DMS79 (cell line): ENCODE results near the gene IGFBP3.
"Not testable (repeated sequence)": the region's sequence is repeated elsewhere in the genome, so short reads cannot be mapped to it uniquely, and the experiment has no call there.

Experiments used
- DNase-seq: peaks from one replicate; lab custom pipeline; 2025; lab: John Stamatoyannopoulos, UW

The IGFBP3 gene

DNA sequence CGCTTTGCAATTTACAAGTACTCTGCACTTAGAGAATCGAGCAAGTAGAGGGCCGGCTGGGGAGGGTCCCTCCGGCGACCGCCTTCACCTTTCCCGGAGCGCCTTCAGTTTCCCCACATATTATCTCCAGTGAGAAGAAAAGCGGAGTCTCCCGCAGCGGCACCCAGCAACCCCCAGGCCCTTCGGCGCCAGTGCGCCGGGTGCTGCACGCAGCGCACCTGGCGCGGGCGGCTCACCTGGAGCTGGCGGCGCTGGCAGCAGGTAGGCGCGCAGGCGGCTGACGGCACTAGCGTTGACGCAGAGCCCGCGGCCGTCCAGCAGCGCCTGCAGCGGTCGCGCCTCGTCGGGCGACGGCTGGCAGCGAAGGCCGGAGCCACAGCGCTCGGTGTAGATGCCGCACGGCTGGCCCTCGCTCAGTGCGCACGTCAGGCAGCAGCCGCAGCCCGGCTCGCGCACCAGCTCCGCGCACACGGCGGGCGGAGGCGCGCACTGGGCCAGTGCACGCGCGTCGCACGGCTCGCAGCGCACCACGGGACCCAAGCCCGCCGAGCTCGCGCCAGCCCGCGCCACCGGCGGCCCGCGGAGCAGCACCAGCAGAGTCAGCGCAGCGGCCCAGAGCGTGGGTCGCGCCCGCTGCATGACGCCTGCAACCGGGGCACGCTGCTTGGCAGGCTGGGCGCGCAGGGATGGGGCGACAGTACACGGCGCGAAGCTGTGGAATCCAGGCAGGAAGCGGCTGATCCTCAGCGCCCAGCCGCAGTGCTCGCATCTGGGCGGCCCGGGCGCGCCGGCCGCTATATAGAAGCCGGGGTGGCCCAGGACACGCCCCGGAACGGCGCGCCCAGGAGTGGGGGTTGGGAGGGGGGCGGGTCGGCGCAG lies at the start of gene IGFBP3:
TSS of gene IGFBP3 (minus strand) at position 771 of the 879 bp plus-strand sequence. CDS start at position 639, 132 bp downstream.
- peak; percentile 40 for DNase-seq

GRCh38 chr7:45970454-45970853 lies 49.4 kb upstream of the IGFBP3 start:
- no peak for DNase-seq

- no peak for DNase-seq
Observed at GRCh38 chr7:45969940-45970339, 48.9 kb upstream of the IGFBP3 start.

- DNase-seq, result no peak
Observed at GRCh38 chr7:45968856-45969541, 47.9 kb upstream of the IGFBP3 start.

GRCh38 chr7:45968312-45968711 lies 47.2 kb upstream of the IGFBP3 start:
- DNase-seq, result no peak

GRCh38 chr7:45967591-45968157 lies 46.6 kb upstream of the IGFBP3 start:
- DNase-seq, result no peak

- no peak for DNase-seq
Observed at GRCh38 chr7:45962861-45963260, 41.8 kb upstream of the IGFBP3 start.

DNA sequence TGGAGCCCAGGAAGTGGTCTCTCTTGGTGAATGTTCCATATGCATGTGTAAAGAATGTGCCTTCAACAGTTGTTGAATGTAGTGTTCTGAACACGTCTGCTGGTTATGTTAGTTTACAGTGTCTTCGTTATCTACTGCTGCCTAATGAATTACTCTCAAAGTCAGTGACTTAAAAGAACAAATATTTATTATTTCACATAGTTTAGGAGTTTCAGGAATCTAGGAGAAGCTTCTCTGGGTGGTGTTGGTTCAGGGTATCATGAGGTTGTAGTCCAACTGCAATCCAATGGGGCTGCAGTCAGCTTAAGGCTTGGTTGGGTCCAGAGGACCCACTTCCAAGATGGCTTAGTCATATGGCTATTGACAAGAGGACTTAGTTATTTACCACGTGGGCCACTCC lies 36.6 kb upstream of the IGFBP3 start:
- no peak for DNase-seq

GRCh38 chr7:45955286-45955685 lies 34.2 kb upstream of the IGFBP3 start:
- DNase-seq, result no peak

- DNase-seq, result not testable (repeated sequence)
Observed at GRCh38 chr7:45953055-45953454, 32.0 kb upstream of the IGFBP3 start.

- no peak for DNase-seq
Observed at GRCh38 chr7:45944058-45944457, 23.0 kb upstream of the IGFBP3 start.

GRCh38 chr7:45940939-45941338 lies 19.9 kb upstream of the IGFBP3 start:
- DNase-seq, result no peak

- not testable (repeated sequence) for DNase-seq
Observed at GRCh38 chr7:45940237-45940781, 19.2 kb upstream of the IGFBP3 start.

DNA sequence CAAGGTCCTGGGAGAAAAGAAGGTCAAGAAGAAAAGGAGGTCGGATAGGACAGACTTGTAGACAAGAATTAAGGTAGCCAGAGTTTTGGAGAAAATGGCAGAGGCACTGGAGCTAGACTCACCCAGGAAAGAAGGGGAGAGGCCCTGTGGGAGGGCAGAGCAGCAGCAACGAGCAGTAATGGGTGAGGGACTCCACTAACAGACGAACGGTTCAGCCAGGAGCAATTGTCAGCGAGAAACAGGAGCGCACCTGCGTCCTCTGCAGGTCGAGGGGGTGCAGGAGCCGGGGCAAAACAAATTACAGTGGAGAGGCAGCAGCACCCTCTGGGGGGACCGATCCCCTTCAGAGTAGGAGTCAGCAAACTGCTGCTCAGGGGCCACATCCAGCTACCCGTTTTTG lies 18.5 kb upstream of the IGFBP3 start:
- DNase-seq, result no peak

- DNase-seq, result no peak
Observed at GRCh38 chr7:45938626-45939302, 17.7 kb upstream of the IGFBP3 start.

DNA sequence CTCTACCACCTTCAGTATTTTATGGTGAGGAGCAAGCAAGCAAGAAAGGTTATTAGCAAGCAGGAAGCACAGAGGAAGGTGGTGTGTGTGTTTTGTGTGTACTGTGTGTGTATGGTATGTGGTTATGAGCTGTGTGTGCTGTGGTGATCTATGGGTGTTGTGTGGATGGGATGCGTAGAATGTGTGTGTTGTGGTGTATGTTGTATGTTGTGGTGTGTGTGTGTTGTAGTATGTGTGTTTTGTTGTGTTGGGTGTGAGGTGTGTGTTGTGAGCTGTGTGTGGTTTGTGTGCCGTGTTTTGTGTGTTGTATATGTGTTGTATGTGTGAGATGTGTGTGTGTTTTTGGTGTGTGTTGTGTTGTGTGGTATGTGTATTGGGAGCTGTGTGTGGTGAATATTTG lies 16.8 kb upstream of the IGFBP3 start:
- no peak for DNase-seq

- no peak for DNase-seq
Observed at GRCh38 chr7:45937301-45937700, 16.2 kb upstream of the IGFBP3 start.

- DNase-seq, result no peak
Observed at GRCh38 chr7:45930967-45931366, 9.9 kb upstream of the IGFBP3 start.

GRCh38 chr7:45927721-45928120 lies 6.6 kb upstream of the IGFBP3 start:
- DNase-seq, result no peak

DNA sequence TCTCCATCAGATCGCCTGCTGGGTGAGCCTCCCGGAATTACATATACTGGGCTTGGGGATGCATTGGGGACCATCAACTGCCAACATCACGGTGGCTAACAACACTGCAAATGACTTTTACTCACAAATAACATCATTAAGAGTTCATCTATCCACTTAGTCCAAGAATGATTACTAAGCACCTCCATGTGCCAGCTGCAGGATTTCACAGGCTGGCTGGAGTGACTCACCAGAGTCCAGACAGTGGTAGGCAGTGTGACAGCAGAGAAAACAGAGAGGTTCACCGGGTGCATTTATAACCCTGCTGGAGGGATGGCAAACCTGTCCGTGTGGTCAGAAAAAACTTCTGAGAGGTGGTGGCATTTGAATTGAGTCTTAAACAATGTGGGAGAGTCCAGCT lies 3.2 kb upstream of the IGFBP3 start:
- DNase-seq, result no peak

- no peak for DNase-seq
Observed at GRCh38 chr7:45923818-45924217, 2.7 kb upstream of the IGFBP3 start.

- DNase-seq, result no peak
Observed at GRCh38 chr7:45923290-45923689, 2.2 kb upstream of the IGFBP3 start.
